WTC11 (cell line): ENCODE measurements around the gene KIF26A. TPM values are rescaled to one million over a fixed set of nuclear protein-coding genes. Genes with fewer than 3 reads are reported as not detected.

Source experiments
- ATAC-seq: fragments of 200-7000 bp; cut with Tn5 transposase; 2 replicates; pipeline ENCODE4 v1.10.0; 2021; ENCODE audit warnings: mild to moderate bottlenecking, moderate library complexity
- CTCF ChIA-PET: fragments of 300-600 bp; sonication (Branson Sonifier 250); formaldehyde crosslinking; loops from one replicate; lab custom pipeline; 2021; ENCODE audit warnings: antibody characterized with exemption; lab: Charles Lee
- POLR2A ChIA-PET: fragments of 350-600 bp; sonication (Branson Sonifier 250); formaldehyde crosslinking; loops from one replicate; lab custom pipeline; 2021; ENCODE audit warnings: antibody characterized with exemption; lab: Charles Lee
- DNase-seq: peaks from one replicate; pipeline ENCODE4 v3.0.0; 2021; ENCODE audit warnings: low spot score
- H3K27ac Mint-ChIP-seq: 2 replicates; pipeline ENCODE4 v1.8.0; 2021; ENCODE audit warnings: mixed read lengths
- H3K27me3 Mint-ChIP-seq: 2 replicates; pipeline ENCODE4 v1.8.0; 2021; ENCODE audit warnings: low read depth, mild to moderate bottlenecking, moderate library complexity, mixed read lengths
- H3K36me3 Mint-ChIP-seq: 2 replicates; pipeline ENCODE4 v1.8.0; 2021; ENCODE audit warnings: mixed read lengths
- H3K4me1 Mint-ChIP-seq: 2 replicates; pipeline ENCODE4 v1.8.0; 2022; ENCODE audit warnings: mixed read lengths
- H3K4me3 Mint-ChIP-seq: 2 replicates; pipeline ENCODE4 v1.8.0; 2021; ENCODE audit warnings: mild to moderate bottlenecking, moderate library complexity, mixed read lengths
- H3K9me3 Mint-ChIP-seq: 2 replicates; pipeline ENCODE4 v1.8.0; 2021; ENCODE audit warnings: mixed read lengths
- ATF1 ChIP-seq: sonication (generic); formaldehyde crosslinking; IDR thresholded peaks from 2 replicates; pipeline ENCODE4 v1.8.1; 2023; ENCODE audit warnings: mild to moderate bottlenecking, moderate library complexity, missing genetic modification reagents
- ATF2 ChIP-seq: sonication (generic); formaldehyde crosslinking; IDR thresholded peaks from 2 replicates; pipeline ENCODE4 v1.8.1; 2022; ENCODE audit warnings: low read depth, missing genetic modification reagents, borderline replicate concordance
- CREB1 ChIP-seq: sonication (generic); formaldehyde crosslinking; IDR thresholded peaks from 2 replicates; pipeline ENCODE4 v1.8.0; 2023; ENCODE audit warnings: mild to moderate bottlenecking, missing genetic modification reagents
- E2F4 ChIP-seq: sonication (generic); formaldehyde crosslinking; IDR thresholded peaks from 2 replicates; pipeline ENCODE4 v1.8.1; 2022; ENCODE audit warnings: low read depth, mild to moderate bottlenecking, moderate library complexity, missing genetic modification reagents, borderline replicate concordance
- E2F5 ChIP-seq: sonication (generic); formaldehyde crosslinking; IDR thresholded peaks from 2 replicates; pipeline ENCODE4 v1.8.1; 2022; ENCODE audit warnings: mild to moderate bottlenecking, moderate library complexity, missing genetic modification reagents
- FOXP4 ChIP-seq: sonication (generic); formaldehyde crosslinking; IDR thresholded peaks from 2 replicates; pipeline ENCODE4 v1.8.0; 2022; ENCODE audit warnings: mild to moderate bottlenecking, missing genetic modification reagents
- GABPB1 ChIP-seq: sonication (generic); formaldehyde crosslinking; IDR thresholded peaks from 2 replicates; pipeline ENCODE4 v1.8.1; 2023; ENCODE audit warnings: mild to moderate bottlenecking, missing genetic modification reagents
- HMGA2 ChIP-seq: fragments of 250-450 bp; sonication (Bioruptor Pico); IDR thresholded peaks from 2 replicates; pipeline ENCODE4 v1.4.0; 2021; ENCODE audit warnings: mild to moderate bottlenecking, moderate library complexity
- MLX ChIP-seq: sonication (generic); formaldehyde crosslinking; IDR thresholded peaks from 2 replicates; pipeline ENCODE4 v1.8.1; 2023; ENCODE audit warnings: mild to moderate bottlenecking, missing genetic modification reagents, moderate library complexity
- NFATC4 ChIP-seq: fragments of 250-450 bp; sonication (Bioruptor Pico); IDR thresholded peaks from 2 replicates; pipeline ENCODE4 v1.9.0; 2021; ENCODE audit warnings: mild to moderate bottlenecking
- NFYB ChIP-seq: sonication (generic); formaldehyde crosslinking; conservative IDR thresholded peaks from 2 replicates; pipeline ENCODE4 v1.8.0; 2022; ENCODE audit warnings: low read depth, missing genetic modification reagents
- NR1H2 ChIP-seq: sonication (generic); formaldehyde crosslinking; IDR thresholded peaks from 2 replicates; pipeline ENCODE4 v1.9.0; 2021; ENCODE audit warnings: mild to moderate bottlenecking, moderate library complexity, missing genetic modification reagents
- OVOL2 ChIP-seq: fragments of 250-450 bp; sonication (Bioruptor Pico); IDR thresholded peaks from 2 replicates; pipeline ENCODE4 v1.9.0; 2021; ENCODE audit warnings: mild to moderate bottlenecking, borderline replicate concordance
- PRDM15 ChIP-seq: sonication (generic); formaldehyde crosslinking; IDR thresholded peaks from 2 replicates; pipeline ENCODE4 v1.8.0; 2022; ENCODE audit warnings: missing genetic modification reagents
- TCF7 ChIP-seq: sonication (generic); formaldehyde crosslinking; IDR thresholded peaks from 2 replicates; pipeline ENCODE4 v1.8.0; 2022; ENCODE audit warnings: mild to moderate bottlenecking, low read depth, missing genetic modification reagents, moderate library complexity
- TP53 ChIP-seq: sonication (generic); formaldehyde crosslinking; IDR thresholded peaks from 2 replicates; pipeline ENCODE4 v1.8.1; 2023; ENCODE audit warnings: mild to moderate bottlenecking, missing genetic modification reagents
- ZNF232 ChIP-seq: sonication (generic); formaldehyde crosslinking; IDR thresholded peaks from 2 replicates; pipeline ENCODE4 v1.8.0; 2022; ENCODE audit warnings: mild to moderate bottlenecking, missing genetic modification reagents
- ZNF281 ChIP-seq: sonication (generic); formaldehyde crosslinking; IDR thresholded peaks from 2 replicates; pipeline ENCODE4 v1.8.0; 2023; ENCODE audit warnings: mild to moderate bottlenecking, missing genetic modification reagents
- ZNF423 ChIP-seq: fragments of 250-450 bp; sonication (Bioruptor Pico); IDR thresholded peaks from 2 replicates; pipeline ENCODE4 v2.1.2; 2022; ENCODE audit warnings: mild to moderate bottlenecking, moderate library complexity
- total RNA-seq: library from RNA; stranded (reverse); gene quantifications from 3 replicates; pipeline ENCODE4 v1.2.3, GENCODE V29; 2021

KIF26A gene
- total RNA-seq, 1 experiment from 2014 or later, result 53.4 TPM

- ATAC-seq, result no peak
- CTCF ChIA-PET, result interaction anchor here (1.0 kb wide), 1 partner anchor 16 kb away, joined by 3 read pairs; no protein-coding TSS in a partner anchor
- H3K36me3 Mint-ChIP-seq, result no peaks in the 10 kb centered on the region
- TF ChIP-seq PRDM15 (CRISPR knock-in tag) (no peak), E2F5 (CRISPR knock-in tag) (no peak), ATF2 (no peak), ATF1 (CRISPR knock-in tag) (no peak), GABPB1 (CRISPR knock-in tag) (no peak), ZNF423 (CRISPR knock-in tag) (no peak), E2F4 (CRISPR knock-in tag) (no peak), CREB1 (no peak)
- TF ChIP-seq, all 79 proteins: peak for 0
- Mint-ChIP-seq H3K27me3 (peaks cover 17% of the 10 kb centered on the region), H3K9me3 (no peaks in the 10 kb centered on the region), H3K27ac (no peak overlapping the region), H3K4me3 (no peak overlapping the region), H3K4me1 (peaks cover 2% of the 10 kb centered on the region; the same call in 1 of the 2 replicates)
- DNase-seq, result peak; percentile 7
- POLR2A ChIA-PET, result no interaction called here
Observed at GRCh38 chr14:104112609-104113571, 25.5 kb upstream of the KIF26A start.

- Mint-ChIP-seq H3K4me3 (no peak overlapping the region), H3K4me1 (peaks cover 2% of the 10 kb centered on the region; the same call in 1 of the 2 replicates), H3K27me3 (peaks cover 26% of the 10 kb centered on the region), H3K9me3 (no peaks in the 10 kb centered on the region), H3K27ac (no peak overlapping the region), H3K36me3 (no peaks in the 10 kb centered on the region)
- TF ChIP-seq ZNF281 (CRISPR knock-in tag) (no peak), NR1H2 (no peak), NFATC4 (CRISPR knock-in tag) (no peak), HMGA2 (CRISPR knock-in tag) (no peak), OVOL2 (no peak), MLX (CRISPR knock-in tag) (no peak), ZNF232 (no peak), FOXP4 (CRISPR knock-in tag) (no peak), TCF7 (no peak), NFYB (CRISPR knock-in tag) (no peak), TP53 (CRISPR knock-in tag) (no peak)
- DNase-seq, result no peak
- ChIA-PET CTCF (interaction anchor here (3.2 kb wide), 1 partner anchor 19 kb away, joined by 13 read pairs; no protein-coding TSS in a partner anchor), POLR2A (interaction anchor here (0.6 kb wide), 1 partner anchor 768 kb away, joined by 4 read pairs; no protein-coding TSS in a partner anchor)
- no peak for ATAC-seq
Observed at GRCh38 chr14:104113631-104114420, 24.6 kb upstream of the KIF26A start.
